GM21447 (cell line): ENCODE results near the gene DMD.
"Not testable (repeated sequence)": the region's sequence is repeated elsewhere in the genome, so short reads cannot be mapped to it uniquely, and the experiment has no call there.

Experiments
- ATAC-seq: cut with Tn5 transposase; IDR thresholded peaks from one replicate; pipeline ENCODE4 v1.9.1; 2021; ENCODE audit not compliant: unreplicated experiment

DMD gene

DNA sequence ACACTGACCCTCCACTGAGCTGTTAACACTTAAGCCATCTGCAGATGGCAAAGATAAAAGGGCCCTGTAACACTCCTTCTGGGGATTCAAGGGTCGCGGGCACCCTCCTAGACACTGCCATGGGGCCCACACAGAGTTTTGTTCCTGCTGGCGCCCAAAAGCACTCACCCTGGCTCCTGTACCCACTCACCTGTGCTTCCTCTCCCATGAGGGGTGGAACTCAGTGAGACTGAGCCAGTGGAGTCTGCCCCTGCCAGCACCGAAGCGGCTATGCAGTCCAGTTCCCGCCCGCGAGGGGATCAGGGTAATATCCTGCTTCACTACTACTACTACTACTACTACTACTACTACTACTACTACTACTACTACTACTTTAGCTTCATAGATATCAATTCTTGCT is 1827.4 kb downstream of the DMD start:
- no peak for ATAC-seq

DNA sequence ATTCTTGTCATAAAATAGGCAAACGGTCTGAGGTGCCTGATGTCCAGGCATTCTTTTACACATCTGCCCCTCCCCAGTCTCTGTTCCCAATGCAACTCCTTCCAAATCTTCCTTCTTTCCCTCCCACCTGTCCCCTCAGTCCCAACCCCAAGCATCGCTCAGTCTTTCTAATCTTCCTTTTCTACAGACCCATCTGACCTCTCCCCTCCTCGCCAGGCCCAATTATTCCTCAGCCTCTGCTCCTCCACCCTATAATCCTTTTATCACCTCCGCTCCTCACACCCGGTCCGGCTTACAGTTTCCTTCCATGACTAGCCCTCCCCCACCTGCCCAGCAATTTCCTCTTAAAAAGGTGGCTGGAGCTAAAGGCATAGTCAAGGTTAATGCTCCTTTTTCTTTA is 1832.4 kb downstream of the DMD start:
- ATAC-seq = not testable (repeated sequence)

DNA sequence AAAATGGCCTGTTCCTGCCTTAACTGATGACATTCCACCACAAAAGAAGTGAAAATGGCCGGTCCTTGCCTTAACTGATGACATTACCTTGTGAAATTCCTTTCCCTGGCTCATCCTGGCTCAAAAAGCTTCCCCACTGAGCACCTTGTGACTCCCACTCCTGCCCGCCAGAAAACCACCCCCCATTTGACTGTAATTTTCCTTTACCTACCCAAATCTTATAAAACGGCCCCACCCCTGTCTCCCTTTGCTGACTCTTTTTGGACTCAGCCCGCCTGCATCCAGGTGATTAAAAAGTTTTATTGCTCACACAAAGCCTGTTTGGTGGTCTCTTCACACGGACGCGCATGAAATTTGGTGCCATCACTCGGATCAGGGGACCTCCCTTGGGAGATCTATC is 1833.5 kb downstream of the DMD start:
- ATAC-seq = not testable (repeated sequence)

DNA sequence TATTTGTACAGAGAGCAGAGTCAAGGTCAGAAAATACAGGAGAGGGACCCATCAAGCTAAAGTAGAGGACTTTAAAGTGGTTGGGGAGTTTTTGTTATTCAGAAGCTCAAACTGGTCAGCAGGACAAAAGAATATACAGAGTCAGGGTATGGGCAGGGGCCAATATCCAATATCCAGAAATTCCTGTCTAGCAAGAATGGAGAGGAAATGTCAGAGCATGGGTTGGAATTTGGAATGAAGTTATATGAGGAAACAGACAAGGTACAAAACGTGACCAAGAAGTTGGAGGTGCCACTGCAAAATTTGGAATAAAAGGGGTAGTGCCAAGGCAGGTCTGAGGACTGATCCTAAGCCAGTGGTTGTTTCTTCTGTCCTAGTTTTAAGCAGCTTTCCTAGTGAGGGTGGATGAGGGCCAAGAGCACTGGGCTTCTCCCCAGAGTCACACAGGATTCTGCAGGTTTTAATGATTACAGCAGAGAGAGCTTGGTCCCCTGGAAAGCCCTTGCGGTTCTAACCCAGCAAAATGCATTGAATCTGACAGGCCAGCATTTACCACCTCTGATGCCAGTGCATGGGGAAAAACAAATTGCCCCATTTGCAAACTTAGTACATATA is 1834.8 kb downstream of the DMD start:
- ATAC-seq = no peak

DNA sequence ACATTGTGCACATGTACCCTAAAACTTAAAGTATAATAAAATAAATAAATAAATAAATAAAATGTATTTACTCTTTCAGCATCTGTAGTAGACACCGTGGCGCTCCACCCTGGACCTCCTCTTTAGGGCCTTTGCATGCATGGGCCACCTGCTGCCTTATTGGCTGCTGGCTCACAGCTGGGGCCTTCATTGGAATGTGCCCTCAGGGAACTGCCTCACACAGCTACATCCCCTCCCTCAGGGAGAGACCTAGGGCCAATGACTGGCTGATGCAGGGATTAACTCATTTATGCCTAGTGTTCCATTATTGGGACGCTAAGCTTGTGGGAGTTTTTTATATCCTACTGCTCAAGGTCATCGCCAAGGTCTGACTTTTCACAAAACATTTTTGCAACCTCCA is 1836.6 kb downstream of the DMD start:
- ATAC-seq = no peak

DNA sequence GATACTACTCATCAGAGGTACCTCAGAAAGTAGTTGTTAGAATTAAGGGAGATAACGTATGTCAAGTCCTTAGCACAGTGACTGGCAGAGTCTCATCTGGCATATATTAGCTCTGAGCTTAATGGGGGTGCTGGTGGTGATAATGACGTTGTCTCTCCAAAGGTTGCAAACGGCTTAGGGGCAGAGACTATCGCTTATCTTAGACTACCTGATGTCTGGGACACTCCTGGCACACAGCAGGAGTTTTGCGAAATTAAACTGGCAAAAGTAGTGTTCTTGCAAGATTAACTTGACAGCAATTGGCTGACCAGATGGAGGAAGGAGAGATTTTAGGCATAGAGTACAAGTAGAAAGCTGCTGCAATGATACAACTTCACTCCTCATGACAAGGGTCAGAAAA is 1839.4 kb downstream of the DMD start:
- no peak for ATAC-seq

DNA sequence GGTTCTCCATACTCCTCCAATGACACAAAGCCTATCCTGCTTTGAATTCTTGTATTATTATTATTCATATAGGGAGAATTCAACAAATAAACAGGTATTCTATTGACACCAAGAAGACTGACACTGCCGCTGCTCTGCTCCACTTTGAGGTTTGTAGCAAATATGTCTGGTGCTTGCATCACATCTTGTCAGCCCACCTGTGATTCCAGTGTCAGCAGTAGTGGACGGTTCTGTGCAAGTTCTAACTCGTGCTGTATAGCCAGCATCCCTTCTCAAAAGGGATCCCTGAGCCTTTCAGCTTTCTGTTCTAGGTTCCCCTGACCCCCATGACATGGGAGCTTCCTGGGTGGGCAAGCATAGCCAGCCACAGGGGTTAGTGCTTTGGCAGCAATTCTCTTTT is 1843.5 kb downstream of the DMD start:
- ATAC-seq = no peak

DNA sequence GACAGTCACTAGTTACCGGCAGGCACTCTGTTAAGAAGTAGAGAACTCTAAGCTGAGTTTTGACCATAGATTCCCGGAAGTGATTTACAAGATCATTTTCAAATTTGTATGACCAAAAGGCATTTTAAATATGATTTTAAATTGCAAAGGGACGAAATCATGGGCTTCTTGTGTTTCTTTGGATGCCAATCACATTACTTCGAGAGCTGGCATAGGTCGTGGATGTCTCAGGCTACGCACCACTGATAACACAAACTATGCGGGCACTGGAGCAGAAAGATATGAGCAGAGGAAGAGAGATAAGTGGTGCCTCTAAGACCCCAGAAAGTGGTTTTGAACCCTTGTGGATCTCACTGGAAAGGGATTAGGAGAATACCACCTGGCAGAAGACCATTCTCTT is 1845.3 kb downstream of the DMD start:
- no peak for ATAC-seq

DNA sequence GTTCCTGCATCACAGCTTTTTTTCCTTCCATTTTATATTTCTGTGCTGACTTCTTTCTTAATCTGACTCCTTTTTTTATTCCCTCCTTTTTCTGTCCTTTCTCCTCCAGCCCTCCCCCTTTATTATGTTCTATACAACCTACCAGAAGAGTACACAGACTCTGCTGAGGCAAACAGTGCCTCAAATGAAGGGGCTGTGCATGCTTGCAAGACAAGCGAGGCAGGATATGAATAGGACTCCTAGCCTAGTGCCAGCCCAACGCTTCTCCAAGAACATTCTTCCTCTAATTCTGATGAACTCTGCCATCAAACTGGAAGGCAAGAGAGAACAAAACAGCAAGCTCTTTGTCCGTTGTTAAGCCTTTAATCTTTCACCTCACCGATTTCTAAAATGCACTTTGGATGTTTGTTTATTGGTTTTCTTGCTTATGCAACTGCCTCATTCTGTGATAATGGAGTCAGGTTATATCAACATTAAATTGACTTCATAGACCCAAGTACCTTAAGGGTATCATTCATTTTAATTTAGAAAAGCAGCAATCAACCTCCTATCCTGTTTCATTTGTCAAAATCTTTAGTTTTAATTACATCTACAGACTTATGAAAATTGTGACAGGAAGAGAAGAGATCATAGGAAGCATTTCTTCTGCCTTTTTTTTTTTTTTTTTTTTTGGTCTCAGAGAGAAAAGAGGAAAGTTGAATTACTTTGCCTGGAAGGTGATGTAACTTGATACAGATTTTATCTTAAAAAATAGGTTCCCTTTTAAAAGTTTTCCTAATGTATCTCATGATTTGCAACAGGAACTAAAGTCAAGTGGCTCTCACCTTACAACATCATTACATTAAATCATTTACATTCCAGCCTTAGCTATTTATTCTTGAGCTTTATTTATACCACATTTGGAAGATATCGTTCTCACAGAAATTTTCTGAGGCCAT is 1854.8 kb downstream of the DMD start:
- no peak for ATAC-seq

DNA sequence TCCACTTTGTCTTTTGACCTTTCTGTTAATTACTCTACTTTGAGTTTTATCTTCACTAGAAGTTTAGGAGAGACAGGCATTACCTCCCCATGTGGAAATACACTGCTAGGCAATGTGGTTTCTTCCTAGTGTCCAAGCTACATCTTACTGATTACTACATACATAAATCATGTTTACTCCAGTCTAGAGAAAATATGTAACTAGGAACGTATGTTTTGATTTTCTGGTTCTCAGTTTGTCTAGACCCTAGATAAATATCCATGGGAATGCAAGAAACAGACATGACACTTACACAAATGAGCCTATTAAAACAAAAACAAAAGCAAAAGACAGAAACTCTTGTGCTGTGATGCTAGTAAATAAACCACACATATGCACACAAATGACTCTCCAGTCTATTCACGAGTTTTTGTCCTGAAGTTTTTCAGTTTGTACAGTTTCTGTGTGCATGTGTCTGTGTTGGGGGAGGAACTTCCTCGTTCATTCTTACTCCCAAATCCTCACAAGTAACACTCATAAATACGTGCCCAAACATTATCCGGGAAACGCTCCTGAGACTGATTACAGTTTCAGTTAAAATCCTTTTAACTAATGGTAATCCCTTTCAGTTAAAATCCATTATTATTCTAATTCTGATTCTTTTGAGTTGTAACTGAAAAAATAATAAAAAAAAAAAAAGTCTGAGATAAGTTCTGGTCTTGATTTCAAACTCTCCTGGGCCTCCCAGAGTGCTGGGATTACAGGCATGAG is 1856.0 kb downstream of the DMD start:
- ATAC-seq = no peak

DNA sequence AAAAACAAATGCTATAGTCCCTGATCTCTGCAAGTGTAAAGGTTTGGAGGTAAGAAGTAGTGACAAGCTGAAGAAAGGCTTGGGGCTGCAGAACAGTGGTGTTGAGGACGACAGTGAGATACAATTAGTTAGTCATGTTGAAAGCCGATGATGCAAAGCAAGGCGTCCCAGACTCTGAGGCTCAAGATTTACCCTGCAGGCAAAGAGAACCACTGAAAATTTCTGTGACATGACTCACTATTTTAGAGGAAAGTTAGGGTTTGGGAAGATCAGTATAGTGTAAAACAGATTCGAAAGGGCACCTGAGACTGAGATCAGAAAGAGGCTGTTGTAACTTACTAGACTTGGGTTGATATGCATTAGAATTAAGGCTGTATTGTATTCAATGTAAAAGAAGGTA is 1858.3 kb downstream of the DMD start:
- ATAC-seq = no peak

DNA sequence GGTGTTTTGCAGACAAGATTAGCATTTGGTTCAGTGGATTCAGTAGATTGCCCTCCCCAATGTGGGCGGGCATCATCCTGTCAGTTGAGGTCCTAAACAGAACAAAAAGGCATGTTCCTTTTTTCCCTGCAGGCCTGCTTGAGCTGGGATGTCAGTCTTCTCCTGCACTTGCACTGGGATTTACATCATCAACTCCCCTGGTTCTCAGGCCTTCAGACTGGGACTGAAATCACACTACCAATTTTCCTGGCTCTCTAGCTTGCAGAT is 1860.6 kb downstream of the DMD start:
- ATAC-seq = no peak

DNA sequence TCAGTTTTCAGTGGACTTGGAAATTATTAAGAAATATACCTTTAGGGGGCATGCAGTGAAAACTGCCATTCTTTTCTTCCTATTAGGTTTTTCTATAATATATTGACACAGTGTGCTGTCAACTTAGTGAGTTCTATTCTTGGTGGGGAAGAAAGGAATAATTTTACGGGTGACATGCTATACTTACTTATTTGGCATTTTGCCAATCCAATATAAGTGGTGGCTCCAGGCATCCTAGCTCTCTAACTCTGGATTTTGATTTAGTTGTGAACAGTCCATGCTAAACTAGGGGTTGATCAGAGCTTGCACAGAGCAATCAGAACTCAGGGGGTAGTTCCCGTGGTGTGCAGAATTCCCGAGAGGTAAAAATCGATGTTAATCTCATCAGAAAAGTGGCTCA is 1861.8 kb downstream of the DMD start:
- no peak for ATAC-seq

DNA sequence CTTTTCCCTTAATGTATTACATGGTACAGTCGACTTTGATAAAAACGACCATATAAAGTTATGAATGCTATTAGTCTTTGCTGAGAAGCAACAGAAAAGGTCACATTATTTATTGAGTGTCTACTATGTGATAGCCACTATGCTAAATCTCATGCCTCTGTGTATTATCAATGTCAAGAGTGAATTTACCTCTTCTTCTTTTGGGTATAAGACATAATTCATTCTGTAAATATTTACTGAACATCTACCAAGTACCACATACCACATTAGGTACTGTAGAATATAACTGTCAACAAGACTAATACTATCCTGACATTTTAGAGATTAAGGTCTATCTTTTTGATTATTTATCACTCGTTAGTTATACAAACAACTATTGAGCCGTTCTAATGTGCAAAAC is 1870.8 kb downstream of the DMD start:
- ATAC-seq = no peak

DNA sequence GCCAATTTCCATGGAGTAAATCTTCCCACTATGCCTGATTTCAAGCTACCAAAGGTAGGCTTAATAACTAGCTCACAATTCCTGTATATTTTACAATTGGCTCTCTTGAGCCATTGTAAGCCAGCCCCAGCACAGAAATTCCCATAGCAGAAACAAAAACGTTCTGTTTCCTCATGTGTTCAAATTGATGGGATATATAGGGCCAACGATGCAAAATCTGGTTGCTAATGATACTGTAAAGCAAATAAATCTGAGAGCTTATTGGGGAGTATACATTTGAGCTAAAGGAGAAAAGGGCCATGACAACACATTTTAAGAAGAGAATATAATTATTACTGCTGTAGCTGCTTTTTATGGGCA is 1872.4 kb downstream of the DMD start:
- no peak for ATAC-seq

DNA sequence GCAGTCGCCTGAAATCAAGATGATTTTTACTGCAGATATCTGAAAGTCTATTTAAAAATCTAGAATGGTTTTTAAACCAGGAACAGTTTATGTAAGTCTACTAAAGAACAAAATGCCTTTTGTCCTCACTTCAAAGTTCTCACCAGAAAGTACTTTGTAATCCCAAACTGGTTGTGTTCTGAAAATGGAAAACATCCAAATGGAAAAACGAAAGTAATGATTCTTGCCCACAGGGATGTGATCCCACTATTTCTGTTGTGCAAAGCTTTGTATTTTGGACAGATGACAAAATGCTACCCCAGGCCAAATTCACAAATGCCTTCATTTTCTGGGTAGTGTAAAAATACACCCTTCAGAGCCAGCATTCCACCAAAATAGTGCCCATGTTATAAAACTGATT is 1874.0 kb downstream of the DMD start:
- ATAC-seq = no peak

DNA sequence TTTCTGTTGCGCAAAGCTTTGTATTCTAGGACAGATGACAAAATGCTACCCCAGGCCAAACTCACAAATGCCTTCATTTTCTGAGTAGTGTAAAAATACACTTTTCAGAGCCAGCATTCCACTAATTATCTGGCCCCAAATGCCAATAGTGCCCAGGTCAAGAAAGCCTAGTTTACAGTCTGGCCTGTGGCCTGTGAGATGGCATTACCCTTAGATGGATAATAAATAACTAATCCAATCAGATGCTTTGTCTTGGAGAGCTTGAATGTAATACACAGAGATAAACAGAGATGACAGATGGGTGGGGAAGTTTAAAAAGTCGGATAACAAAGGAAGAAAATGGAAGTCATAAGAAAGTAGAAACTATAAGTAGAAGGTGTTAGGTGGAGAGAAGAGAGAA is 1874.9 kb downstream of the DMD start:
- no peak for ATAC-seq

DNA sequence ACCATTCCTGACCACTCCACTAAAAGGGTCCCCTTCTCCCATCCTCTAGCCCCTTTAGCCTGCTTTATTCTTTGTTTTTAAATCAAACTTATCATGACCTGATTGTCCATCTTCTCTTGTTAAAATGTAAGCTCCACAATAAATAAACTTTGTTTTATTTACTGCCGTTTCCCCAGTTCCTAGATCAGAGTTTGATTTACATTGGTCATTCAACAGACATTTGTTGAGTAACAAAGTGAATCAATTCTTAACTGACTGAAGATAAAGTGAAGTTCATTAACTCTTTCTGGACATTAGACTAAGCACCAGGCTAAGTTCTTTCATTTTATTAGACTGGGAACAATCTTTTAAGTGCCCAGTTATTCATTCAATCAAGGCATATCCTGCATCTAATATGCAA is 1876.4 kb downstream of the DMD start:
- no peak for ATAC-seq

DNA sequence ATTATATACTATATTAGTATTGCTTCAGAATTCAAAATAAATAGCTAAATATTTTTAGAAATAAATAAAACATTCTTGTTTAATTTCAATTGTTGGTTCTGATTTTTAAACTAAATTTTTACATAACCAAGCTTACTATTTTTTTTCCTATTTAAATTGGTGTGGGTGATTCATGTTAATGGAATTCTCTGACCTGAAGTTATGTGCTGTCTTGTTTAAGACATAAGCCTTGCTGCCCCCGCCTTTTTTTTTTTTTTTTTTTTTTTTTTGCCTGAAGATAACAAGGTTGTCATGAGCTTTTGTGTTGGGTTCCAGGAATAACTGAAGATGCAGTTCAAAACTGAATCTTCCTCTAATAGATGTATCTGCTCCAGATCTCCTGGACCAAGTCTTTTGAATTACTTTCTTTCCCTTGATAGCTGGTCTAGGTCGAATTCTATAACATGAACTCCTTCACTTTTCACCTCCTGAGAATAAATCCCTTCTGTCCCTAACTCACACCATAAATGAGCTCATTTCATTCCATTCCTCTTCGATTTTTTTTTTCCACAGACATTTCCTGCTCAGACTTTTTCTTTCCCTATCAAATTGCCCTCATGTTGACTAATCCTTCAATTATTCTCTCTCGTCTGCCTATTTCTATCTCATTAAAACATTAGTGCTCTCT is 1878.1 kb downstream of the DMD start:
- ATAC-seq = no peak

DNA sequence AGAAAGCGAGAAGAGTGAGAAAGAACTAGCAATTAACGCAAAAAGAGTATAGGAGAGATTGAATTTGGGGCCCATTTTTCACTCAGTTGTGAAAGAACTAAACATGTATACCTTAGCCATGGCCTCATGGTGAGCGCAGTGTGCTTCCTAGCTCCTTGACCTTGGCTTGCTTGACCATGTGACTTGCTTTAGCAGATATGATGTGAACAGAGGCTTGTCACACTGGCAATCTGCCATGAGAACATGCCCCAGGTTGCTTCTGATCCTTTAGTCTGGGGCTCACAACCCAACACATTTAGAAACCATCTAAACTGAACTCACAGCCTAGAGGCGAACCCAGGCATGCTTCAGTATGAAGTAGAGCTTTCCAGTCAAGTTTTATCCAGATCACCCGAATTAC is 1879.4 kb downstream of the DMD start:
- no peak for ATAC-seq

DNA sequence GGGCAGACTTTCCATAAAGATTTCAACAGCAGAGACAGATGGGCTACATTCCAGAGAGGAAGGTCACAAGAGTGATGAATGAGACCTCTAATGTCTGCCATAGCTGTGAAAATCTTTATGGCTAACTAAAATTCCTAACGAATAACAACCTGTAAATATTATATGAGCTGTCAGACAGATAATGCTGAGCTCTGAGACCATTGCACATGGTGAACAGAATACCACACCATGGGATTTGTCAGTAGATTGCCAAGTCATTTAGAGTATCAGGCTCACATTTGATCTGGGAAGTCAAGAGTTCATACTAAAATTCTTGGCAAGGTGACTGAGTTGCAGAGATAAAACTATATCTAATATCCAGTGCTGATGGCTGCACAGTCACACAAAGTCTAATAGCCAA is 1880.3 kb downstream of the DMD start:
- no peak for ATAC-seq

DNA sequence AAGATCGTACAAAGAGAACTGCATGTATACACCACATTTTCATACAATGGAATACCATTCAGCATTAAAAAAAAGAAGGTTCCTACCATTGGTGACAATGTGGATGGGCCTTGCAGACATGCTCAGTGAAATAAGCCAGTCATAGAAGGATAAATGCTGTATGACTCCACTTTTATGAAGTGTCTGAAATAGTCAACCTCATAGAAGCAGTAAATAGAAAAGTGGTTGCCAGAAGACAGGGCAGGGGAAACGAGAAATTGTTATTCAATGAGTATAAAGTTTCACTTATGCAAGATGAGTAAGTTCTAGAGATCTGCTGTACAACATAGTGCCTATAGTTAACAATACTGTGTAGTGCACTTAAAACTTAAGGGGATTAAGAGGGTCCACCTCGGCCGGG is 1882.1 kb downstream of the DMD start:
- no peak for ATAC-seq
